HL-60 (cell line): ENCODE results near the gene SPANXD.
"Not testable (repeated sequence)": the region's sequence is repeated elsewhere in the genome, so short reads cannot be mapped to it uniquely, and the experiment has no call there.

Experiments used
- DNase-seq, 2 experiments: peaks; one replicate each; pipeline ENCODE4 v3.0.0-alpha.2; 2010 to 2020; ENCODE audit warnings: low read depth in 1 of 2, low spot score in 1 of 2
- H3K27ac ChIP-seq: fragments of 250-450 bp; sonication (Bioruptor Pico); replicated peaks from 2 replicates; pipeline ENCODE4 v1.5.1; 2020; ENCODE audit warnings: mild to moderate bottlenecking, moderate library complexity
- H3K27me3 ChIP-seq: fragments of 250-450 bp; sonication (Bioruptor Pico); 2 replicates; pipeline ENCODE4 v1.5.1; 2021; ENCODE audit warnings: mild to moderate bottlenecking, moderate library complexity; ENCODE audit not compliant: insufficient read depth, poor library complexity, severe bottlenecking
- H3K4me3 ChIP-seq: replicated peaks from 2 replicates; pipeline ENCODE4 v1.5.1; 2011; ENCODE audit warnings: mild to moderate bottlenecking, control low read depth, low read length; ENCODE audit not compliant: insufficient read depth
- GABPA ChIP-seq: IDR thresholded peaks from 2 replicates; pipeline ENCODE4 v1.6.1; 2012; ENCODE audit warnings: low read depth
- POLR2AphosphoS5 ChIP-seq: IDR thresholded peaks from 2 replicates; pipeline ENCODE4 v1.6.1; 2012; ENCODE audit warnings: low read depth
- SPI1 ChIP-seq: IDR thresholded peaks from 2 replicates; pipeline ENCODE4 v1.6.1; 2012; ENCODE audit warnings: low read depth, mild to moderate bottlenecking, borderline replicate concordance
- long read RNA-seq: library from polyadenylated mRNA; unstranded; transcript quantifications from one replicate; pipeline ENCODE4 v2.0.0, GENCODE V29; 2020
- TF ChIP-seq, protein P1 (sequence below): IDR thresholded peaks from one replicate; pipeline ENCODE4 v1.5.1; 2011; ENCODE audit warnings: low read length, control low read depth, inconsistent platforms; ENCODE audit not compliant: insufficient read depth
- TF ChIP-seq, protein P2 (sequence below): IDR thresholded peaks from 2 replicates; pipeline ENCODE4 v1.6.1; 2012; ENCODE audit warnings: low read depth; ENCODE audit not compliant: insufficient replicate concordance

SPANXD gene, protein sequence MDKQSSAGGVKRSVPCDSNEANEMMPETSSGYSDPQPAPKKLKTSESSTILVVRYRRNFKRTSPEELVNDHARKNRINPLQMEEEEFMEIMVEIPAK
- long read RNA-seq = 0 reads

DNA sequence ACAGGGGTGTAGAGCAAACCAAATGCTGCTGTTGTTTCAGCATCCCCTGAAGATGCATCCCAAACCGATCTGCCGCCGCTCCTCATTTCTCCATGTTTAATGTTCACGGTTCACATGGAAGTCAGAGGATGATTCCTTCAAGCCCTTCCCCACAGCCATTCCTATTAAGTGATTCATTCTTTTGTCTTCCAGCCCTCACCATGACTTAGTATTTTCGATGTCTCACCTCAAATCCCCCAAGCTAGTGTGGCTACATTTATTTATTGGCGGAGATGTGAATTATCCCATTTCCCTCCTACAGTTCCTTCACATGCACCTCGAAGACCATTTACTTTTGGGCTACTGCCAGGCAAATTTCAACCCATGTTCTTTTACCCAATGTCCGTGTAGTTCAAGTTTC, at the start of gene SPANXD:
SPANXD (minus strand) TSS at position 101 of the 400 bp plus-strand sequence. CDS start 334 bp downstream, outside the sequence.
- DNase-seq, H3K27me3 ChIP-seq, H3K27ac ChIP-seq, H3K4me3 ChIP-seq: not testable (repeated sequence)

DNA sequence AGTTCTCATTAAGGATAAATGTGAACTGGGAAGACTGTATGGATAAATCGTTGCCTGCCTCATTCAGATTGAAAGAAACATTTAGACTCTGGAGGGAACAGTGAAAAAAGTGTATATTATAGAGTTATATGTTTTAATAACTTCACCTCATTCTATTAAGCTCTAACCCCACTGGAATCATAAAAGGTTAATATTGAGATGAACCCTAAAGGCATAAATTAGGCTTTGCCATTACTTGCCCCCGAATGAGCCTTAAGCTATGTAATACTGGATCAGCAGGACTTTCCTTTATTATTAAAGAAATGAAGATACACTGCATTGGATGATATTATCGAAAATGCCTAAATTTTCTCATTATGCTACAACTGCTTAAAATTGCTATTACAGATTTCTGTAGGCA, 44.1 kb upstream of the SPANXD start:
- no peaks in the 10 kb centered on the region for H3K27me3 ChIP-seq
- no peak overlapping the region for H3K27ac ChIP-seq
- no peak for DNase-seq

DNA sequence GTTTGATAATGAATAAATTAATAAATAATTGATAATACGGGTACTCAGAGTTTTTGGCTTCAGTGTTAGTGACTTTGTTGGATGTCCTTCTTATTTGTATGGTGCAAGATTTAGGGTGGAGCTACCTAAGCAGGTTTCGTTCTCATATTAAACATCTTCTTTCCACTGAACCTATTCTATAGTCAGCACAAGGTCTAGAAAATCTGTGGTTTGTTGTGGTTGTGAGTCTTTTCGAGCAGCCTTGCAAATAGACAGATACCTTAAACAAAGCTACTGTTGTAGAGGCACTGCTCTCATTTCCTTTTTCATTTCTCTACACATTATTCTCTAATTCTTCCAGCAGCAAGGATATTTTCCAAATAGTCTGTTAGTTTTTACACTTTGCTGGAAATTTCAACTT, 38.1 kb upstream of the SPANXD start:
- no peaks in the 10 kb centered on the region for H3K27me3 ChIP-seq
- no peak for DNase-seq
- TF ChIP-seq GABPA (no peak), SPI1 (no peak), POLR2AphosphoS5 (no peak)
- TF ChIP-seq, protein P1, sequence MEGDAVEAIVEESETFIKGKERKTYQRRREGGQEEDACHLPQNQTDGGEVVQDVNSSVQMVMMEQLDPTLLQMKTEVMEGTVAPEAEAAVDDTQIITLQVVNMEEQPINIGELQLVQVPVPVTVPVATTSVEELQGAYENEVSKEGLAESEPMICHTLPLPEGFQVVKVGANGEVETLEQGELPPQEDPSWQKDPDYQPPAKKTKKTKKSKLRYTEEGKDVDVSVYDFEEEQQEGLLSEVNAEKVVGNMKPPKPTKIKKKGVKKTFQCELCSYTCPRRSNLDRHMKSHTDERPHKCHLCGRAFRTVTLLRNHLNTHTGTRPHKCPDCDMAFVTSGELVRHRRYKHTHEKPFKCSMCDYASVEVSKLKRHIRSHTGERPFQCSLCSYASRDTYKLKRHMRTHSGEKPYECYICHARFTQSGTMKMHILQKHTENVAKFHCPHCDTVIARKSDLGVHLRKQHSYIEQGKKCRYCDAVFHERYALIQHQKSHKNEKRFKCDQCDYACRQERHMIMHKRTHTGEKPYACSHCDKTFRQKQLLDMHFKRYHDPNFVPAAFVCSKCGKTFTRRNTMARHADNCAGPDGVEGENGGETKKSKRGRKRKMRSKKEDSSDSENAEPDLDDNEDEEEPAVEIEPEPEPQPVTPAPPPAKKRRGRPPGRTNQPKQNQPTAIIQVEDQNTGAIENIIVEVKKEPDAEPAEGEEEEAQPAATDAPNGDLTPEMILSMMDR = no peak
- TF ChIP-seq, protein P2, sequence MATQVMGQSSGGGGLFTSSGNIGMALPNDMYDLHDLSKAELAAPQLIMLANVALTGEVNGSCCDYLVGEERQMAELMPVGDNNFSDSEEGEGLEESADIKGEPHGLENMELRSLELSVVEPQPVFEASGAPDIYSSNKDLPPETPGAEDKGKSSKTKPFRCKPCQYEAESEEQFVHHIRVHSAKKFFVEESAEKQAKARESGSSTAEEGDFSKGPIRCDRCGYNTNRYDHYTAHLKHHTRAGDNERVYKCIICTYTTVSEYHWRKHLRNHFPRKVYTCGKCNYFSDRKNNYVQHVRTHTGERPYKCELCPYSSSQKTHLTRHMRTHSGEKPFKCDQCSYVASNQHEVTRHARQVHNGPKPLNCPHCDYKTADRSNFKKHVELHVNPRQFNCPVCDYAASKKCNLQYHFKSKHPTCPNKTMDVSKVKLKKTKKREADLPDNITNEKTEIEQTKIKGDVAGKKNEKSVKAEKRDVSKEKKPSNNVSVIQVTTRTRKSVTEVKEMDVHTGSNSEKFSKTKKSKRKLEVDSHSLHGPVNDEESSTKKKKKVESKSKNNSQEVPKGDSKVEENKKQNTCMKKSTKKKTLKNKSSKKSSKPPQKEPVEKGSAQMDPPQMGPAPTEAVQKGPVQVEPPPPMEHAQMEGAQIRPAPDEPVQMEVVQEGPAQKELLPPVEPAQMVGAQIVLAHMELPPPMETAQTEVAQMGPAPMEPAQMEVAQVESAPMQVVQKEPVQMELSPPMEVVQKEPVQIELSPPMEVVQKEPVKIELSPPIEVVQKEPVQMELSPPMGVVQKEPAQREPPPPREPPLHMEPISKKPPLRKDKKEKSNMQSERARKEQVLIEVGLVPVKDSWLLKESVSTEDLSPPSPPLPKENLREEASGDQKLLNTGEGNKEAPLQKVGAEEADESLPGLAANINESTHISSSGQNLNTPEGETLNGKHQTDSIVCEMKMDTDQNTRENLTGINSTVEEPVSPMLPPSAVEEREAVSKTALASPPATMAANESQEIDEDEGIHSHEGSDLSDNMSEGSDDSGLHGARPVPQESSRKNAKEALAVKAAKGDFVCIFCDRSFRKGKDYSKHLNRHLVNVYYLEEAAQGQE = no peak
- H3K4me3 ChIP-seq = no peak overlapping the region
- H3K27ac ChIP-seq = no peak overlapping the region

More for the DNA sequence above, 44.1 kb upstream of the SPANXD start:
- TF ChIP-seq, protein P1 = no peak
- no peak for TF ChIP-seq POLR2AphosphoS5
- TF ChIP-seq SPI1 = no peak
- TF ChIP-seq, protein P2 = no peak
- no peak for TF ChIP-seq GABPA
- H3K4me3 ChIP-seq = no peak overlapping the region

DNA sequence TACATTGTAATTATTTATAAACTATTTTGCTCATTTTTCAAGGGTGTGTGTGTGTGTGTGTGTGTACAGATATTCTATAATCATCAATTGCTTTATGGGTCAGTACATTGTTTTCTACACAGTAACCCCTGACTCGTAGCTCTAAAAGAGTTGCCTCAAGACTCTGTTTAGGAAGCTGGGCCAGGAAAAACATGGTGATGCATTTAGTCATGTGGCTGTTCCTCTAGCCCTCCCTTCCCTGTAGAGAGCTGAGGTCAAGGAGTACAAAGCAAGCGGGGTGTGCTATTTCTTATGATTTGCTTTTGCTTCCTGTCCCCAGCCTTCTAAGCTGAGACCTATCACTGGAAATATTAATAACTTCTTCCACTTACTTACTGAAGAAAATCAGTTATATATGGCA, 34.8 kb upstream of the SPANXD start:
- Histone ChIP-seq H3K4me3 (no peak overlapping the region), H3K27ac (no peak overlapping the region), H3K27me3 (no peaks in the 10 kb centered on the region)
- TF ChIP-seq, protein P1 = no peak
- no peak for DNase-seq
